A549 (cell line): ENCODE results near the gene RAPGEF6. TPM values are rescaled to one million over a fixed set of nuclear protein-coding genes. Genes with fewer than 3 reads are reported as not detected.
A peak's percentile ranks its signal among the peaks of the same experiment; 100 is the strongest.

Experiments
- ATAC-seq, 2 experiments: fragments of 200-7000 bp in 1 of 2; fragments of >200 bp in 1 of 2; cut with Nextera tagmentation in 1 of 2; cut with Tn5 transposase in 1 of 2; 3 replicates each; pipeline versions ENCODE4 v1.8.0 to v1.9.1; 2018 to 2020; ENCODE audit warnings: mild to moderate bottlenecking in 1 of 2, moderate library complexity in 1 of 2
- CTCF ChIA-PET: fragments of 300-600 bp; sonication (Branson Sonifier 250); formaldehyde crosslinking; extraction: SDS; loops from one replicate; lab custom pipeline; 2021; ENCODE audit warnings: antibody characterized with exemption, inconsistent platforms; lab: Yijun Ruan, JAX
- POLR2A ChIA-PET: fragments of 350-600 bp; formaldehyde crosslinking; extraction: SDS; loops from one replicate; lab custom pipeline; 2021; ENCODE audit warnings: antibody characterized with exemption, inconsistent platforms; lab: Yijun Ruan, JAX
- DNase-seq, 2 experiments: peaks; one replicate each; pipeline versions ENCODE4 v3.0.0 to v3.0.0-alpha.2; 2011 to 2016; ENCODE audit warnings: low read depth in 1 of 2, low spot score in 1 of 2
- FAIRE-seq: peaks from 2 replicates; lab custom pipeline; 2011; peaks lifted over from hg19 to GRCh38; lab: Jason Lieb, UNC
- H3K27ac ChIP-seq, 2 experiments: fragments of >200 bp; sonication (Bioruptor Twin); formaldehyde crosslinking; 3 replicates each; pipeline ENCODE4 v1.5.1; 2016 to 2017
- H3K4me1 ChIP-seq: fragments of >200 bp; sonication (Bioruptor Twin); formaldehyde crosslinking; 3 replicates; pipeline ENCODE4 v1.6.1; 2016
- H3K4me2 ChIP-seq: fragments of >200 bp; sonication (Bioruptor Twin); formaldehyde crosslinking; 3 replicates; pipeline ENCODE4 v1.6.1; 2016
- H3K4me3 ChIP-seq: fragments of >200 bp; sonication (Bioruptor Twin); formaldehyde crosslinking; 3 replicates; pipeline ENCODE4 v1.5.1; 2016
- H3K9me3 ChIP-seq: fragments of >200 bp; sonication (Bioruptor Twin); formaldehyde crosslinking; 3 replicates; pipeline ENCODE4 v1.6.1; 2016
- EHF ChIP-seq: fragments of 250-450 bp; sonication (Bioruptor Pico); IDR thresholded peaks from 2 replicates; pipeline ENCODE4 v1.5.0; 2020; ENCODE audit warnings: mild to moderate bottlenecking
- EP300 ChIP-seq, 2 experiments: fragments of >200 bp; sonication (Bioruptor Twin); formaldehyde crosslinking; IDR thresholded peaks; 2 replicates in 1 of 2; 3 replicates in 1 of 2; pipeline ENCODE4 v1.6.1; 2016 to 2017
- FOSL2 ChIP-seq, 2 experiments: fragments of 450-650 bp in 1 of 2; fragments of >200 bp in 1 of 2; sonication (Bioruptor Twin) in 1 of 2; formaldehyde crosslinking; IDR thresholded peaks; 2 replicates each; pipeline versions ENCODE4 v1.5.0 to v1.6.1; 2016 to 2020; ENCODE audit warnings: mild to moderate bottlenecking in 1 of 2, moderate library complexity in 1 of 2
- HDAC2 ChIP-seq: fragments of 200-600 bp; sonication (generic); IDR thresholded peaks from 2 replicates; pipeline ENCODE4 v1.6.1; 2016
- HOXA7 ChIP-seq: fragments of 250-450 bp; sonication (Bioruptor Pico); IDR thresholded peaks from 2 replicates; pipeline ENCODE4 v1.5.0; 2020; ENCODE audit warnings: mild to moderate bottlenecking, moderate library complexity
- HOXB5 ChIP-seq: fragments of 250-450 bp; sonication (Bioruptor Pico); IDR thresholded peaks from 2 replicates; pipeline ENCODE4 v1.5.0; 2020; ENCODE audit warnings: mild to moderate bottlenecking, moderate library complexity
- MAX ChIP-seq: IDR thresholded peaks from 2 replicates; pipeline ENCODE4 v1.6.1; 2012
- MAZ ChIP-seq: fragments of 150-350 bp; IDR thresholded peaks from 2 replicates; pipeline ENCODE4 v1.6.1; 2014; ENCODE audit warnings: antibody characterized with exemption, low read depth, low read length, borderline replicate concordance
- MYC ChIP-seq: IDR thresholded peaks from 2 replicates; pipeline ENCODE4 v1.6.1; 2012; ENCODE audit warnings: mild to moderate bottlenecking, inconsistent platforms, low read length, improper control_type of control experiment, borderline replicate concordance
- NPAS2 ChIP-seq: fragments of 250-450 bp; sonication (Bioruptor Pico); IDR thresholded peaks from 2 replicates; pipeline ENCODE4 v1.8.0; 2022; ENCODE audit warnings: mild to moderate bottlenecking, moderate library complexity, borderline replicate concordance
- NR3C1 ChIP-seq: fragments of >200 bp; sonication (Bioruptor Twin); formaldehyde crosslinking; IDR thresholded peaks from 3 replicates; pipeline ENCODE4 v1.6.1; 2017
- POLR2A ChIP-seq: IDR thresholded peaks from 2 replicates; pipeline ENCODE4 v1.6.1; 2012; ENCODE audit warnings: mild to moderate bottlenecking, low read length
- RFX5 ChIP-seq: fragments of 450-650 bp; IDR thresholded peaks from 2 replicates; pipeline ENCODE4 v1.7.1; 2014; ENCODE audit warnings: antibody characterized with exemption, mild to moderate bottlenecking, moderate library complexity
- RNF2 ChIP-seq: fragments of 200-600 bp; sonication (generic); IDR thresholded peaks from 2 replicates; pipeline ENCODE4 v1.6.1; 2016; ENCODE audit warnings: low read depth, mild to moderate bottlenecking, antibody characterized with exemption, moderate library complexity, borderline replicate concordance
- SREBF2 ChIP-seq: fragments of 450-650 bp; IDR thresholded peaks from 2 replicates; pipeline ENCODE4 v1.6.1; 2014; ENCODE audit warnings: mild to moderate bottlenecking, moderate library complexity
- WGBS: methylation state at CpG from one replicate; pipeline ENCODE4 v1.1.6; 2017; ENCODE audit errors: missing lambda C conversion rate; 5-methylcytosine and 5-hydroxymethylcytosine counted together
- polyA plus RNA-seq, 4 experiments: library from polyadenylated mRNA; depleted of rRNA in 3 of 4; stranded (reverse); fragments of >200 nt; fragmentation: RNase III in 1 of 4; extraction: RNeasy Plus Mini Kit Qiagen cat#74134 plus additional on column Dnase treatment in 1 of 4; gene quantifications; 2 replicates in 3 of 4; 3 replicates in 1 of 4; pipeline ENCODE4 v1.2.3, GENCODE V29; 2011 to 2017
- TF ChIP-seq, protein P1 (sequence below): IDR thresholded peaks from 2 replicates; pipeline ENCODE4 v1.6.1; 2012
- TF ChIP-seq, protein P2 (sequence below): fragments of 250-450 bp; sonication (Bioruptor Pico); IDR thresholded peaks from 2 replicates; pipeline ENCODE4 v1.5.0; 2020; ENCODE audit warnings: low read depth, mild to moderate bottlenecking, moderate library complexity
- TF ChIP-seq, protein P3 (sequence below): fragments of >200 bp; sonication (Bioruptor Twin); formaldehyde crosslinking; IDR thresholded peaks from 2 replicates; pipeline ENCODE4 v1.6.1; 2016
- TF ChIP-seq, protein P4 (sequence below): fragments of >200 bp; sonication (Bioruptor Twin); formaldehyde crosslinking; IDR thresholded peaks from 3 replicates; pipeline ENCODE4 v1.5.1; 2016

RAPGEF6 gene
- polyA plus RNA-seq, 2 of the 4 experiments (the other 2 are of a cell fraction), result 5.9 to 15.2 TPM

DNA sequence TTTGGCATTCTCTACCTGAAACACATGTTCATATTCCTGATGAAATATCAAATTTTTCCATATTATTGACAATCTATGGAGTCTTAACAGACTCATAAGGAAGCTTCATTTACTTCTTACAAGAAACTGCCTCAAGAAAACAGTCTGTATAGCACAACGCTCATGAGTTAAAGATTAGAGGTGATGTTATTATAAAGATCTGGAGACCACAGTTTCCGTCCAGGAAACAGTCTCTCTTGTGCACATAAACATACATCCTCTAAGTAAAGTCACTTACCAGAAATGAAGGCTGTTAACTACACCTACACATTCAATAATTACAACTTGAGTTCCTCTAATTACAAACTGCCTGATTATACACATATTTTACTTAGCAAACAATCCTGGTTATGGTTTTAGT, 86.9 kb downstream of the RAPGEF6 start:
- DNase-seq (no peak), ATAC-seq (no peak), FAIRE-seq (no peak)
- Histone ChIP-seq H3K9me3 (no peaks in the 10 kb centered on the region), H3K4me3 (no peak overlapping the region), H3K27ac (no peak overlapping the region), H3K4me1 (peaks cover 19% of the 10 kb centered on the region), H3K4me2 (no peak overlapping the region)
- 86% methylated on average over 2 of the region's 2 CpGs for WGBS
- ChIA-PET POLR2A (no interaction called here), CTCF (no interaction called here)
- TF ChIP-seq FOSL2 (IDR thresholded peaks at IDR 0.05), result no peak
- TF ChIP-seq FOSL2 (CRISPR knock-in tag; IDR thresholded peaks at IDR 0.05), result no peak
- TF ChIP-seq, protein P1, sequence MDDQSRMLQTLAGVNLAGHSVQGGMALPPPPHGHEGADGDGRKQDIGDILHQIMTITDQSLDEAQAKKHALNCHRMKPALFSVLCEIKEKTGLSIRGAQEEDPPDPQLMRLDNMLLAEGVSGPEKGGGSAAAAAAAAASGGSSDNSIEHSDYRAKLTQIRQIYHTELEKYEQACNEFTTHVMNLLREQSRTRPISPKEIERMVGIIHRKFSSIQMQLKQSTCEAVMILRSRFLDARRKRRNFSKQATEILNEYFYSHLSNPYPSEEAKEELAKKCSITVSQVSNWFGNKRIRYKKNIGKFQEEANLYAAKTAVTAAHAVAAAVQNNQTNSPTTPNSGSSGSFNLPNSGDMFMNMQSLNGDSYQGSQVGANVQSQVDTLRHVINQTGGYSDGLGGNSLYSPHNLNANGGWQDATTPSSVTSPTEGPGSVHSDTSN, result no peak
- TF ChIP-seq NR3C1, result no peak
- TF ChIP-seq NPAS2 (CRISPR knock-in tag), result no peak
- TF ChIP-seq SREBF2, result no peak
- TF ChIP-seq, protein P2, sequence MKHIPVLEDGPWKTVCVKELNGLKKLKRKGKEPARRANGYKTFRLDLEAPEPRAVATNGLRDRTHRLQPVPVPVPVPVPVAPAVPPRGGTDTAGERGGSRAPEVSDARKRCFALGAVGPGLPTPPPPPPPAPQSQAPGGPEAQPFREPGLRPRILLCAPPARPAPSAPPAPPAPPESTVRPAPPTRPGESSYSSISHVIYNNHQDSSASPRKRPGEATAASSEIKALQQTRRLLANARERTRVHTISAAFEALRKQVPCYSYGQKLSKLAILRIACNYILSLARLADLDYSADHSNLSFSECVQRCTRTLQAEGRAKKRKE, result no peak
- TF ChIP-seq MAZ, result no peak
- TF ChIP-seq, protein P3, sequence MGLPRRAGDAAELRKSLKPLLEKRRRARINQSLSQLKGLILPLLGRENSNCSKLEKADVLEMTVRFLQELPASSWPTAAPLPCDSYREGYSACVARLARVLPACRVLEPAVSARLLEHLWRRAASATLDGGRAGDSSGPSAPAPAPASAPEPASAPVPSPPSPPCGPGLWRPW, result no peak
- no peak for TF ChIP-seq MAX
- TF ChIP-seq, protein P4, sequence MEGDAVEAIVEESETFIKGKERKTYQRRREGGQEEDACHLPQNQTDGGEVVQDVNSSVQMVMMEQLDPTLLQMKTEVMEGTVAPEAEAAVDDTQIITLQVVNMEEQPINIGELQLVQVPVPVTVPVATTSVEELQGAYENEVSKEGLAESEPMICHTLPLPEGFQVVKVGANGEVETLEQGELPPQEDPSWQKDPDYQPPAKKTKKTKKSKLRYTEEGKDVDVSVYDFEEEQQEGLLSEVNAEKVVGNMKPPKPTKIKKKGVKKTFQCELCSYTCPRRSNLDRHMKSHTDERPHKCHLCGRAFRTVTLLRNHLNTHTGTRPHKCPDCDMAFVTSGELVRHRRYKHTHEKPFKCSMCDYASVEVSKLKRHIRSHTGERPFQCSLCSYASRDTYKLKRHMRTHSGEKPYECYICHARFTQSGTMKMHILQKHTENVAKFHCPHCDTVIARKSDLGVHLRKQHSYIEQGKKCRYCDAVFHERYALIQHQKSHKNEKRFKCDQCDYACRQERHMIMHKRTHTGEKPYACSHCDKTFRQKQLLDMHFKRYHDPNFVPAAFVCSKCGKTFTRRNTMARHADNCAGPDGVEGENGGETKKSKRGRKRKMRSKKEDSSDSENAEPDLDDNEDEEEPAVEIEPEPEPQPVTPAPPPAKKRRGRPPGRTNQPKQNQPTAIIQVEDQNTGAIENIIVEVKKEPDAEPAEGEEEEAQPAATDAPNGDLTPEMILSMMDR, result no peak
- TF ChIP-seq RFX5, result no peak
- TF ChIP-seq HOXA7 (CRISPR knock-in tag), result no peak
- TF ChIP-seq HDAC2, result no peak
- TF ChIP-seq MYC, result no peak
- TF ChIP-seq POLR2A, result no peak

DNA sequence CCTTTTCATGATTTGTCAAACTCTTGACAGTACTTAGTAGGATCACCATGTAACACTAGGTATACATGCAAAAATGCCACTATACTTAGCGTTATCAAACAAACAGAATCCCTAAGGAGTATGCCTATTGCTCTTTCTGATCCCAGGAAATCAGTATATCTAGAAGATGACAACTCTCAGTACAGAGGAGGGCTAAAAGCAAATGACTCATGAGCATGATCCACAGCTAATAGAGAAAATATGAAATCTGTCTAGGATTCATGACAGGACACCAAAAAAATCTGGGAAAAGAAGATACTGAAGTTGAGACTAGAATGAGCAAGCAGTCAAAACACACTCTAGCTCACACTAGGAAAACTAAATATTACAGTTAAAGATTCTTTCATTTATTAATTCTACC, 89.2 kb downstream of the RAPGEF6 start:
- H3K4me2 ChIP-seq, result peak overlapping the region; percentile 16
- WGBS, result 52% methylated on average over 1 of the region's 1 CpG
- H3K4me1 ChIP-seq, result peaks cover 21% of the 10 kb centered on the region
- DNase-seq (peak in 1 of 2 experiments; percentile 7), ATAC-seq (peak; percentile 84 to 85; a peak in 5 of 6 replicates), FAIRE-seq (no peak)
- CTCF ChIA-PET, result no interaction called here
- H3K9me3 ChIP-seq, result no peaks in the 10 kb centered on the region
- TF ChIP-seq FOSL2 (IDR thresholded peaks at IDR 0.05), result no peak
- TF ChIP-seq FOSL2 (CRISPR knock-in tag; IDR thresholded peaks at IDR 0.05), result peak; percentile 47; the same call in 1 of the 2 replicates
- TF ChIP-seq, protein P4, result no peak
- peak overlapping the region in 1 of 2 experiments; percentile 65; a peak in 1 of 6 replicates for H3K27ac ChIP-seq
- POLR2A ChIA-PET, result no interaction called here
- no peak overlapping the region for H3K4me3 ChIP-seq

DNA sequence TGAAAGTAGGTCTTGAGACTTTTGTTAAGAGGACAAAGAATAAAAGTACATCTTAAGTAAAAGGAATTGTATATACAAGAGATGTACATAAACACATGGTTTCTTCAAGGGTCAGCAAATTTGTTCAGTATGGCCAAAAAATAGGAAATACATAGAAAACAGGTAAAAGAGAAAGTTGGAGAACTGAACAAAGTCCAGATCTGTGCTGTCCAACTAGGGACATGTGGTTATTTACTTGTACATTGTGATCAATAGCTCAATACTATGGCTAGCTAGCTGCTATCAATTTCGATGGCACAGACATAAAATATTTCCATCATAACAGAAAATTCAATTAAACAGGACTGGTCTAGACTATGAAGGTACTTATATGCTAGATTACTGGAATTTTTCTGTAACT, 92.3 kb downstream of the RAPGEF6 start:
- ATAC-seq, result no peak
- CTCF ChIA-PET, result no interaction called here
- Histone ChIP-seq H3K4me2 (no peak overlapping the region), H3K9me3 (no peaks in the 10 kb centered on the region), H3K4me1 (peaks cover 42% of the 10 kb centered on the region), H3K27ac (no peak overlapping the region), H3K4me3 (no peak overlapping the region)
- DNase-seq, result no peak
- POLR2A ChIA-PET, result no interaction called here
- WGBS, result 65% methylated on average over 1 of the region's 1 CpG
- FAIRE-seq, result no peak
- TF ChIP-seq MAZ, result no peak
- TF ChIP-seq MAX, result no peak
- no peak for TF ChIP-seq HOXB5 (CRISPR knock-in tag)
- TF ChIP-seq RNF2, result no peak
- no peak for TF ChIP-seq EP300 (IDR thresholded peaks at IDR 0.05)
- no peak for TF ChIP-seq EHF (CRISPR knock-in tag)
